Caco-2 (cell line): ENCODE results near the gene CAMK1D. TPM values are rescaled to one million over a fixed set of nuclear protein-coding genes. Genes with fewer than 3 reads are reported as not detected.

Experiments
- BruUV-seq: library from RNA; stranded (reverse); fragments of 400-500 nt; replicated peaks from 2 replicates; lab custom pipeline; 2021; lab: Mats Ljungman, UMichigan
- CTCF ChIA-PET: fragments of 300-600 bp; sonication (Branson Sonifier 250); formaldehyde crosslinking; loops from one replicate; lab custom pipeline; 2022; ENCODE audit warnings: antibody characterized with exemption; lab: Charles Lee
- POLR2A ChIA-PET: fragments of 300-600 bp; sonication (Branson Sonifier 250); formaldehyde crosslinking; loops from one replicate; lab custom pipeline; 2022; ENCODE audit warnings: antibody characterized with exemption; lab: Charles Lee
- DNase-seq, 2 experiments: peaks; one replicate each; pipeline versions ENCODE4 v3.0.0 to v3.0.0-alpha.2; 2020 to 2022
- H3K27me3 ChIP-seq: replicated peaks from 2 replicates; pipeline ENCODE4 v1.6.0; 2011; ENCODE audit warnings: low read length; ENCODE audit not compliant: control insufficient read depth, insufficient read depth
- H3K36me3 ChIP-seq: 2 replicates; pipeline ENCODE4 v1.5.1; 2011; ENCODE audit warnings: low read length; ENCODE audit not compliant: control insufficient read depth, insufficient read depth
- H3K4me1 ChIP-seq: fragments of 250-450 bp; sonication (Bioruptor Pico); 2 replicates; pipeline ENCODE4 v1.5.1; 2020; ENCODE audit warnings: mild to moderate bottlenecking
- H3K4me3 ChIP-seq: 2 replicates; pipeline ENCODE4 v1.5.1; 2011; ENCODE audit warnings: low read depth, mild to moderate bottlenecking, control low read depth, low read length
- H3K9me3 ChIP-seq: fragments of 250-450 bp; sonication (Bioruptor Pico); 2 replicates; pipeline ENCODE4 v1.5.1; 2020; ENCODE audit warnings: mild to moderate bottlenecking, moderate library complexity
- H3K27ac Mint-ChIP-seq: one replicate; pipeline ENCODE4 v1.8.0; 2022; ENCODE audit warnings: mixed read lengths; ENCODE audit not compliant: unreplicated experiment
- H3K27me3 Mint-ChIP-seq: one replicate; pipeline ENCODE4 v1.8.0; 2022; ENCODE audit warnings: mixed read lengths; ENCODE audit not compliant: insufficient read depth, unreplicated experiment
- H3K36me3 Mint-ChIP-seq: one replicate; pipeline ENCODE4 v1.8.0; 2022; ENCODE audit warnings: mild to moderate bottlenecking, mixed read lengths; ENCODE audit not compliant: insufficient read depth, unreplicated experiment
- H3K4me1 Mint-ChIP-seq: one replicate; pipeline ENCODE4 v1.8.0; 2022; ENCODE audit warnings: low read depth, mixed read lengths; ENCODE audit not compliant: unreplicated experiment
- H3K4me3 Mint-ChIP-seq: one replicate; pipeline ENCODE4 v1.8.0; 2022; ENCODE audit warnings: mild to moderate bottlenecking, moderate library complexity, mixed read lengths; ENCODE audit not compliant: unreplicated experiment
- H3K9me3 Mint-ChIP-seq: one replicate; pipeline ENCODE4 v1.8.0; 2022; ENCODE audit warnings: mixed read lengths; ENCODE audit not compliant: unreplicated experiment
- CTCF ChIP-seq, 2 experiments: fragments of 200-600 bp in 1 of 2; IDR thresholded peaks; 1 replicate in 1 of 2; 2 replicates in 1 of 2; pipeline versions ENCODE4 v1.5.1 to v1.8.0; 2011 to 2022; ENCODE audit warnings: antibody characterized with exemption in 1 of 2, control low read depth in 1 of 2, inconsistent platforms in 1 of 2, low read depth in 1 of 2, low read length in 1 of 2, mild to moderate bottlenecking in 1 of 2, moderate library complexity in 1 of 2; ENCODE audit not compliant: insufficient read depth in 1 of 2, severe bottlenecking in 1 of 2, unreplicated experiment in 1 of 2
- intact Hi-C: fragments of 100-400 bp; cut with micrococcal nuclease; formaldehyde crosslinking; loops from one replicate; pipeline ENCODE4 v1.10.0; 2022; ENCODE audit not compliant: unreplicated experiment
- total RNA-seq: library from RNA; stranded (reverse); gene quantifications from 2 replicates; pipeline ENCODE4 v1.2.3, GENCODE V29; 2022

Gene CAMK1D
- total RNA-seq, 1 experiment from 2014 or later: 10.9 TPM

- H3K4me1 Mint-ChIP-seq: peaks cover 25% of the 10 kb centered on the region
- H3K27ac Mint-ChIP-seq: peak overlapping the region; percentile 34
- H3K9me3 ChIP-seq: no peaks in the 10 kb centered on the region
- H3K4me3 Mint-ChIP-seq: no peak overlapping the region
- TF ChIP-seq CTCF (IDR thresholded peaks at IDR 0.05; ENCODE audit: insufficient read depth in 1 of 2, low read depth in 1 of 2, low read length in 1 of 2, severe bottlenecking in 1 of 2, unreplicated experiment in 1 of 2): no peak
- no peaks in the 10 kb centered on the region for H3K36me3 Mint-ChIP-seq
- ChIA-PET POLR2A (no interaction called here), CTCF (no interaction called here)
- no TSS peak for BruUV-seq
- H3K36me3 ChIP-seq: no peaks in the 10 kb centered on the region
- H3K27me3 Mint-ChIP-seq: no peaks in the 10 kb centered on the region
- no peaks in the 10 kb centered on the region for H3K27me3 ChIP-seq
- intact Hi-C loops: loop anchor here (5.0 kb wide), 1 partner anchor 137 kb away; no protein-coding TSS in a partner anchor
- DNase-seq: no peak
- no peaks in the 10 kb centered on the region for H3K9me3 Mint-ChIP-seq
- H3K4me3 ChIP-seq: no peak overlapping the region
- peaks cover 14% of the 10 kb centered on the region for H3K4me1 ChIP-seq
Observed at GRCh38 chr10:12489357-12489756, 140.0 kb downstream of the CAMK1D start.

GRCh38 chr10:12489806-12490205, 140.5 kb downstream of the CAMK1D start:
- no peak overlapping the region for H3K4me3 ChIP-seq
- Mint-ChIP-seq H3K9me3 (no peaks in the 10 kb centered on the region), H3K4me3 (no peak overlapping the region), H3K36me3 (no peaks in the 10 kb centered on the region), H3K27me3 (no peaks in the 10 kb centered on the region), H3K4me1 (peaks cover 24% of the 10 kb centered on the region), H3K27ac (peak overlapping the region; percentile 34)
- intact Hi-C loops: loop anchor here (5.0 kb wide), 1 partner anchor 138 kb away; no protein-coding TSS in a partner anchor
- no TSS peak for BruUV-seq
- ChIA-PET CTCF (no interaction called here), POLR2A (no interaction called here)
- H3K9me3 ChIP-seq: no peaks in the 10 kb centered on the region
- peaks cover 14% of the 10 kb centered on the region for H3K4me1 ChIP-seq
- H3K36me3 ChIP-seq: no peaks in the 10 kb centered on the region
- peak; percentile 49 to 67 for DNase-seq
- TF ChIP-seq CTCF (IDR thresholded peaks at IDR 0.05; ENCODE audit: insufficient read depth in 1 of 2, low read depth in 1 of 2, low read length in 1 of 2, severe bottlenecking in 1 of 2, unreplicated experiment in 1 of 2): no peak
- H3K27me3 ChIP-seq: no peaks in the 10 kb centered on the region

GRCh38 chr10:12490963-12491362, 141.6 kb downstream of the CAMK1D start:
- Histone ChIP-seq H3K4me3 (no peak overlapping the region), H3K4me1 (peaks cover 14% of the 10 kb centered on the region), H3K36me3 (no peaks in the 10 kb centered on the region), H3K9me3 (no peaks in the 10 kb centered on the region), H3K27me3 (no peaks in the 10 kb centered on the region)
- ChIA-PET CTCF (no interaction called here), POLR2A (no interaction called here)
- intact Hi-C loops: no loop called here
- no TSS peak for BruUV-seq
- Mint-ChIP-seq H3K4me3 (no peak overlapping the region), H3K27ac (no peak overlapping the region), H3K36me3 (no peaks in the 10 kb centered on the region), H3K4me1 (peaks cover 16% of the 10 kb centered on the region), H3K9me3 (no peaks in the 10 kb centered on the region), H3K27me3 (no peaks in the 10 kb centered on the region)
- no peak for TF ChIP-seq CTCF (IDR thresholded peaks at IDR 0.05; ENCODE audit: insufficient read depth in 1 of 2, low read depth in 1 of 2, low read length in 1 of 2, severe bottlenecking in 1 of 2, unreplicated experiment in 1 of 2)
- DNase-seq: no peak
